ENCODE measurements around the gene CNBP.
"Not testable (repeated sequence)": the region's sequence is repeated elsewhere in the genome, so short reads cannot be mapped to it uniquely, and the experiment has no call there.

CNBP gene

DNA sequence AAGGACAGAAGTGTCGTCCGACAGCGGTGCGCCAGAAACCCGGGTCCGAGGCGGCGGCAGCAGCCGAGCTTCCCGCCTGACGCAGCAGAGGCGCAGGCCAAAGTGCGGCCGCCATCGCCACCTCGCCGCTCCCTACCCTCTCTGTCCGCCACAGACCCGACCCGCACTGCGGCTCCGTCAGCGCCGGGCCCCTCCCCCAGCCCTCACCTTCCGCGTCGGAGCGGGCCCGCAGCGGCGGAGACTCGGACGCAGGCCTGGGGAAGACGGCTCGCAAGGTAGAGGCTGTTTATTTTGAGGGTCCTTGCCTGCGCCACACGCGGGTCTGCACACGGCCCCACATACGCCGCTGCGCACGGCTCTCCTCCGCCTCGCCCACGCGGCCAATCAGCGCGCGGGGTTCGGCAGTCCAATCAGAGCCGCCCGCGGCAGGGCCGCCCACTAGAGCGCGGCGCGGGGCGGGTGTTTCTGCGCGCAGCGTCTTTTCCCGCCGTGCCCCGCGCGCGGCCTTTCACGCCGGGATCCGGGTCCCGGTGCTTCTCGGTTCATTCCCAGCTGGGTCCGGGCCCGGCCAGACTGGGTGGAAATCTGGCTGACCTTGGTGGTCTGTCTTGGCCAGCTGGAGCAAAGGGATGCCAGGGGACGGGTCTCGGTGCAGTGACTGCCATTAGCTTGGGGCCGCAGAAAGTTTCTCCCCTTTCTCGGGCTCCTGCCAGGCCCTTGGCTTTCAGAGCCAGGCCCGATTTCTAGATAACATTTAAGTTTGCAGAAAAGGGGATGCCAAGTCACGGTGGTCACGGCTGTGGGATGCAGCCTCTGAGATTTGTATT lies at the start of gene CNBP:
TSS of gene CNBP (minus strand) at position 328 of the 827 bp plus-strand sequence. CDS start 12,139 bp downstream, outside the sequence.
- peak; percentile 75 to 87 (median 85) for DNase-seq (ENCODE audit: low read depth in 2 of 3, low spot score in 2 of 3)

DNA sequence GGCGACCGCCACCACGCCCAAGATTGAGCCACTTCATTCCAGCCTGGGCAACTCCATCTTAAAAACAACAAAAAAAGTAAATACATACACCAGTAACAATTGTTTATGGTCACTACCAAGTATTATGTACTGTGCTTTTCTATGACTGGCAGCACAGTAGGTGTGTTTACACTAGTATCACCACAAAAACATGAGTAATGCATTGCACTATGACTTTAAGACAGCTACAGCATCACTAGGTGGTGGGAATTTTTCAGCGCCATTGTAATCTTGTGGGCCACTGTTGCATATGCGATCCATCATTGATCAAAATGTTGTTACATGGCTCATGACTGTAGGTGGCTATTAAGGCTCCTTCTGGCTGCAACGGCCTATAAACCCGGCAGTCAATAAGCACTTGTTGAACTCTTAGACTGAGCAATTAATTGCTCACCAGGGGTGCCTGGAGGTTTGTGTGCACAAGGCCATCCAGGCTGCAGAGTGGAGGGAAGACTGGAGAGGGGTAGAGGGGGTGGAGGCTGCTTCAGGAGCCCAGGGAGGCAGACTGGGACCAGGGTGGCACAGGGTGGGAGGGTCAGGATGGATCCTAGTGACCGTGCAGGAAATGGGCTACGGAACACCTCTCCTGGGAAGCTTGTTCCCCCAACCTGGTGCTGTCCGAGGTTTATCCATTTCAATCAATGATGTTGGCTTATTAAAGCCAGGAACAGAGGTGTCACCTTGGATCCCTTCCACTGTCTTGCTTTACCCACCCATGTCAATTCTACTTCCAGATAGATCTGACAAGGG lies 47.8 kb upstream of the CNBP start:
- no peak for DNase-seq (ENCODE audit: low read depth in 2 of 3, low spot score in 2 of 3)

DNA sequence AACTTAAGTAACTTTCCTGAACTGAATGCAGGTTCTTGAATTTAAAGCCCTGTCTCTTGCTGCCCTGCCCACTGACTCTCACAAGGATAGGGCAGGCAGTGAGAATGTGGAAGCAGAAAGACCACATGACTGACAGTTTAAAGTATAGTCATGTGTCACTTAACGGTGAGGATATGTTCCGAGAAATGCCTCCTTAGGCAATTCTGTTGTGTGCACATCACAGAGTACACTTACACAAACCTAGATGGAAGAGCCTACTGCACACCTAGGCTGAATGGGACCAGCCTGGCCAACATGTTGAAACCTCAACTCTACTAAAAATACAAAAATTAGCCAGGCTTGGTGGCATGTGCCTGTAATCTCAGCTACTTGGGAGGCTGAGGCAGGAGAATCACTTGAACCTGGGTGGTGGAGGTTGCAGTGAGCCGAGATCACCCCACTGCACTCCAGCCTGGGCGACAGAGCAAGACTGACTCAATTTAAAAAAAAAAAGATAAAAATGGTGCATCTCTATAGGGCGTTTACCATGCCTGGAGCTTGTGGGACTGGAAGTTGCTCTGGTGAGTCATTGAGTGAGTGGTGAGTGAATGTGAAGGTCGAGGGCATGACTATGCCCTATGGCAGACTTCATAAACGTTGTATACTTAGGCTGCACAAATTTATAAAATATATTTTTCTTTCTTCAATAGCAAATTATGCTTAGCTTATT lies 46.8 kb upstream of the CNBP start:
- no peak for DNase-seq (ENCODE audit: low read depth in 2 of 3, low spot score in 2 of 3)

DNA sequence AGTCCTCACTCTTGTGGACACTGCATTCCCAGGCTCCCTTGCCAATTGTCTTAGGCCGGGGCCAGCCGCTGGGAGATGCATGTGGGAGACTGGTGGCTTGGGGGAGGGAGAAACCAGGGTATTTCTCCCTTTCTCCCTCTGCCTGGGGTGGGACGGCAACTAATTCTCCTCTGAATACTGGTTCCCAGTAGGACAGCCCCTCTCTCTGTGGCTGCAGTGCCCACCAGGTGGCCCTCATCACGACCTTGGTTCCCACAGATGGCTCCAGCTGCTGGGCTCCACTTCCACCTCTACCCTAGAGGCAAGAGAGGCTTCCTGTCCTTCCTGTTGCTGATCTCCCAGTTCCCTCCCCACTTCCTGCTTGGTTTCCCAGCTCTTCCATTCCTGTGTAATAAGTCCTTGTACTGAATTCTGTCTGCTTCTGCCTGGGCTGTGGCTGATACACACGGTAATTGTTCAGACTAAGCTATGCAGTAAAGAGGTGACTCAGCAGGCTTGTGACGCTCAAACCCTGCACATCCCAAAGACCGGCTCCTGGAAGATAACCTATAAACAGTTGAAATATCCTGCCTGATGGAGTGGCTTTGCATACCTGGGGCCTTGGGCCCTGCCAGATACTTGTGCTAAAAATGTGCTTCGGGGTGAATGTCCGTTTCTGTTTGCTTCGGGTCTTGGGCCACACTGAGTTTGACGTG lies 45.3 kb upstream of the CNBP start:
- no peak for DNase-seq (ENCODE audit: low read depth in 2 of 3, low spot score in 2 of 3)

DNA sequence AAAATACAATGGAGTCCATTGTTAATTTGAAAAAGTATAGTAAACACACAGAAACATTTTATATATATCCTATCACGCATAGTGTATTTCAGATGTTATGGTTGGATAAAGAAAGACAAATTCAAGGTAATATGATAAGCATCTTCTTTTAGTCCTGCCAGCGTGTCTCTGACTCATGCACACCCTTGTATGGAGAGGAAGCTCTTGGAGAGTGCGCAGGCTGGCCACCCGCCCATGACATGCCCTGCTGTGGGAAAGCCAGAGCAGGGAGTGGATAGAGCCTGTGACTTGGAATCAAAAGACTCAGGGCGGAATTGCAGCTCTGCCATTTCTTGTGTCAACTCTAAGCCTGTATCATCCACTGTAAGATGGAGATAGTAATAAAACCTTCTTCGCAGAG lies 42.7 kb upstream of the CNBP start:
- DNase-seq (ENCODE audit: low read depth in 2 of 3, low spot score in 2 of 3): no peak

DNA sequence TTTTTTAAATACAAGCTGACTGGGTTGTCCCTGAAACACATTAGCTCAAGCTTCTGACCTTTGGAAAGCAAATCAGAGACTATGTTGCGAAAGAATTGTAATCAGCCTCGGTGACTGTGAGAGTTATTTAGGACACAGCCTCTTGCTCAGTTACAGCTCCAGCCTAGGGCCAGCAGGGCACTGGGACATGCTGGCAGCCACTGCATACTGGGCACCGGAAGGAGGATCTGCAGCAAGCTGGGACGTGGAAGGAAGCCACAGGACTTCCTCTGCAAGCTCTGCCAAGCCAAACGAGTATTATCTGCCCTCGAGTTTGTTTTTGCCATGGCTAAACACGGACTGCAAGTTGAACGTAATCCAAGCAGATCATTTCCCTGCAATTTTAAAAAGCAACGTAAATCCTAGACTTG lies 41.3 kb upstream of the CNBP start:
- no peak for DNase-seq (ENCODE audit: low read depth in 2 of 3, low spot score in 2 of 3)

DNA sequence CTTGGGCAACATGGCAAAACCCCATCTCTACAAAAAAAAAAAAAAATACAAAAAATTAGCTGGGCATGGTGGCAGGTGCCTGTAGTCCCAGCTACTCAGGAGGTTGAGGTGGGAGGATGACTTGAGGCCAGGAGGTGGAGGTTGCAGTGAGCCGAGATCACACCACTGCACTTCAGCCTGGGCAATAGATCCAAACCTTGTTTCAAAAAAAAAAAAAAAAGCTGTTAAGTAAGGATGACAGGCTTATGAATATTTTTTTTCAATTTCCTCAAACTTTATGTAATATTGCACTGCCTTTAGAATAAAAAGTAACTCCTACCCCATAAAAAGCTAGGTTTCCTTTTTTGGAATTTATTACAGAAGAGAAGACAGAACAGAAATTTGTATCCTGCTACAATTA lies 40.7 kb upstream of the CNBP start:
- not testable (repeated sequence) for DNase-seq (ENCODE audit: low read depth in 2 of 3, low spot score in 2 of 3)

DNA sequence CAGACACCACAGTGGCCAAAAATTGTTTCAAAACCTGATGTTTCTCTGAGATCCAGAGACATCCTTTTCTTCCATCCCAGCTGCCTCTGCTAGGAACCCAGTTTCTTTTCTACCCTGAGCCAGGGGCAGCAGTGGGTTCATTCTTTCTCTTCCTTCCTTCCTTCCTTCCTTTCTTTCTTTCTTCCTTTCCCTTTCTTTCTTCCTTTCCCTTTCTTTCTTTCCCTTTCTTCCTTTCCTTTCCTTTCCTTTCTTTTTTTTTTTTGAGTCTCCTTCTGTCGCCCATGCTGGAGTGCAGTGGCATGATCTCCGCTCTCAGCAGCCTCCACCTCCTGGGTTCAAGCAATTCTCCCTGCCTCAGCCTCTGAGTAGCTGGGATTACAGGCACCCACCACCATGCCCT lies 35.0 kb upstream of the CNBP start:
- no peak for DNase-seq (ENCODE audit: low read depth in 2 of 3, low spot score in 2 of 3)

DNA sequence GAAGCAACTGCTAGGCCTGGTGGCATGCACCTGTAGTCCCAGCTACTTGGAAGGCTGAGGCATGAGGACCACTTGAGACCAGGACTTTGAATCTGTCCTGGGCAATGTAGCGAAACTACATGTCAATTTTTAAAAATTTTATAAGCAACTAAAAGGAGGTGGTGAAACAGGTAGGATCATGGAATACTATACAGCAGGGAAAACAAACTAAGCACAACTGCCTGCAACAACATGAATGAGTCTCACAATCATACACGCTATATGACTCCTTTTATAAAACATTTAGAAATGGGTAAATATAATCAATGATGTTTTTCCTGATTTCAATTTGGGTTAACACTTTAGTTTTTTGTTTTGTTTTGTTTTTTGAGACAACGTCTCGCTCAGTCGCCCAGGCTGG lies 29.5 kb upstream of the CNBP start:
- no peak for DNase-seq (ENCODE audit: low read depth in 2 of 3, low spot score in 2 of 3)

DNA sequence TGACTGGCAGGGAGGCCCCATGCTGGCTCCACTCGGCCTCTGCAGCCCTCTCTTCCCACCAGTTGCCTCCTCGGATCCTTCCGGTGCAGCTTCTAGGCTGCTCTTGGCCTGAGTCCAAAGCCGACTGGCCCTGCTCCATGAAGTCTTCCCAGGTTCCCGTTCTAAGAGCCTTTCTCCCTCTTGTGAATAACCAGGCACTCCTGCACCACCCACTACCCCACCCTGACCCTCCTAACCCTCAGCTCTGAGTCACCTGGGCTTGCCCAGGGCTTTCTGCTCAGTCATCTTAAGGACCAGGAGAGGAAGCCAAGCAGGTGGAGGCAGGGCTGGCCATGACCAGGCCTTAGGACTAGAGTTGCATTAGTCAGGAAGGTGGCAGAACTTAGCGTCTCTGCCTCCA lies 28.1 kb upstream of the CNBP start:
- DNase-seq (ENCODE audit: low read depth in 2 of 3, low spot score in 2 of 3): no peak

DNA sequence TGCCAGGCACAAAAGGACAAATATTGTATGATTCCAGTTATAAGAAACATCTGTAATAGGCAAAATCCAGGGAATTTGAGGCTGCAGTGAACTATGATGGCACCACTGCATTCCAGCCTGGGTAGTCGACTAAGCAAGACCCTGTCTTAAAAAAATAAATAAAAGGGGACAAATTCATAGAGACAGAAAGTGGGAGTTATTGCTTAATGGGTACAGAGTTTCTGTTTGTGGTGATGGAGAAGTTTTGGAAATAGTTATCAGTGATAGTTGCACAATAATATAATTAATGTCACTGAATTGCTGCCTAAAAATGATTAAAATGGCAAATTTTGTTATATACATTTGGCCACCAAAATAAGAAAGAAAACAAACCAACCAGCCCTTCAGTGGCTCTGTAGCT lies 27.6 kb upstream of the CNBP start:
- DNase-seq (ENCODE audit: low read depth in 2 of 3, low spot score in 2 of 3): no peak

DNA sequence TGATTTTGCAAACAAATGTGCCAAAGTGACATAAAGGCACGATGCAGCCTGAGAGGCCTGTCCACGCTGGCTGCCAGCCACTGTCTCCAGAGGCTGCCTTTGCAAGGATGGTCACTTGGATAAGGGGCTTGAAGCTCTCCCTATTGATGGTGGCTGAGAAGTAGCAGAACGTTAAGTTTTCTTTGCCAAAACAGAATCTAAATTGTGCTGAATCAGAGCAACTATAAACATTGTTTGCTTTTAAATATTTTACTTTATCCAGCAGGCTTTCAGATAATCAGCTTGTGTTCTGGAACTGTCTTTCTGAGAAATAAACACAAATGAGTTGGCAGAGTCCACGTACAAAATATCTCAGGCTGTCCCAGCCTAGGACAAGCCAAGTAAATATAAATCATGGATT lies 23.8 kb upstream of the CNBP start:
- DNase-seq (ENCODE audit: low read depth in 2 of 3, low spot score in 2 of 3): no peak

DNA sequence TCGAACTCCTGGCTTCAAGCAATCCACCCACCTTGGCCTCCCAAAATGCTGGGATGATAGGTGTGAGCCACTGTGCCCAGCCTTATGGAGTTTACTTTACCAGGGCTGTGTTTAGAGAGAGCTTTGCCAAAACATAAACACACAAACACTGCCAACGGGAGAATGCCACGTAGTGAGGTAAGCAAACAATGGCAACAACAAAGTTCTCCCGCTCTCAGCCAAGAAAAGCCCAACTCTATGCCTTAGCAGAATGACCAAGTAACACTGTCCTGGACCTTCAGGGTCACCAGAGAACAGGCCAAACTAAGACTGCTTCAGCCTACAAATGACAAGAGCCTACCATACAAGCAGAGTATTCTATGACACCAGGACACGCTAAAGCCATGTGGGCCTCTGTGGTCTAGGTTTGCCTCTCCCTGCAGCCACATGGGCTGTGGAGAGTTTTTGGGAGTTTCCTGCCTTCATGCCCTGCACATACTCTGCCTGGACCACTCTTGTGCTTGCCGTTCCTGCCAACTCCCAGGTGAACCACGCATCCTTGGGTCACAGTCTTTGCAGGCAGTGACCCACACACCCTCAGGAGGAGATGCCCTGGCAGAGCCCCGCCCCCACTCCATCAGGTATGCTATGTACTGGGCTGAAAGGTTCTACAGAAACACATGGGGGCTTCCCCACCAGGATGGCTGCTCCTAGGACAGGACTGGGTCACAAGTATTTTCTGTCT lies 21.6 kb upstream of the CNBP start:
- no peak for DNase-seq (ENCODE audit: low read depth in 2 of 3, low spot score in 2 of 3)

DNA sequence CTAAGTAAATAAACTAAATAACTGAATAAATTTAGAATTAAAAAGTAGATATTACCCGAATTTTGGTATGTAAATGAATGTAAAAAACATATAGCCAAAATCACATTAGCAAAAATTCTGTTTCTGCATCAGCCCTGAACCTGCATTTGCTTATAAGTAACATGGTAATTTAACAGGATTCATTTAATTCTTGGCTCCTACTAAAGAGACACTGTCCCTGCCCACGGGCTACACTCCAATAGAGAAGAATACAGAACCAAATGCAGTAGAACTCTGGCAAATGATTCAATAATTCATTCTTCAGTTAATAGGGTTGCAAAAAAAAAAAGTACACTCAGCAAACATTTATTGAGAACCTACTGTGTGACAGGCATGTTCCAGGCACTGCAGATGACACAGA lies 20.8 kb upstream of the CNBP start:
- DNase-seq (ENCODE audit: low read depth in 2 of 3, low spot score in 2 of 3): no peak

DNA sequence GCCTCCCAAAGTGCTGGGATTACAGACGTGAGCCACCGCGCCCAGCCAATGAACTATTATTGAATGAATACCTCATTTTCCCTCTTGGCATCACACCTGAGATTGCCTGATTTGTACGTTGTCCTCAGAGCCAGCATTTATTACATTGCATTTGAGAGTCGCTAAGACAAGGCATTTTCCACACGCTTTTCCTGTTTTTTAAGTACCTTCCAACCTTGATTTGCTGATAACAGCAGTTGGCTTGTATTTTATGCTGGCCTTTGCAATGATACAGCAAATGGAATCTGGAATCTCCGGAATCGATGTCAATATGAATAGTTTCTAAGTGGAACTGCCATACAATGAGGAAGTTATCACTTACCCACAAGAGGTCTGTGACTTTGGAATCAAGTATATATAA lies 15.7 kb upstream of the CNBP start:
- DNase-seq (ENCODE audit: low read depth in 2 of 3, low spot score in 2 of 3): no peak

DNA sequence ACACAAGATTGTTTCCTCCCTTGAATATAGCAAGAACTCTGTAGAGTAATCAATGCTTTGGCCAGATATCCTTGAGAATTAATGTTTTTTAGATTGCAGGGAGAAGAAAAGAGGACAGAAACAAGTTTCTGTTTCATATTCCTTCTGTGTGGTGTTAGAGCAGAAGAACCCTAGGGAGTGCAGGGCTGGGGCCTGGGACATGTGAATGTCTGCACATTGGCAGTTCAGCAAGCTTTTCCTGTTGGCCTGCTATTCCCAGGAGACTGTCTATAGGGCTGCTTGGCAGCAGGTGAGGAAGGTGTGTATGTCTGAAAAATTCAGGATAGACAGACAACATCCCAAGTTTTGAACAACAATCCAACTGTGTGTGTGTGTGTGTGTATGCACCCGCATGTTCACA lies 13.6 kb upstream of the CNBP start:
- no peak for DNase-seq (ENCODE audit: low read depth in 2 of 3, low spot score in 2 of 3)

DNA sequence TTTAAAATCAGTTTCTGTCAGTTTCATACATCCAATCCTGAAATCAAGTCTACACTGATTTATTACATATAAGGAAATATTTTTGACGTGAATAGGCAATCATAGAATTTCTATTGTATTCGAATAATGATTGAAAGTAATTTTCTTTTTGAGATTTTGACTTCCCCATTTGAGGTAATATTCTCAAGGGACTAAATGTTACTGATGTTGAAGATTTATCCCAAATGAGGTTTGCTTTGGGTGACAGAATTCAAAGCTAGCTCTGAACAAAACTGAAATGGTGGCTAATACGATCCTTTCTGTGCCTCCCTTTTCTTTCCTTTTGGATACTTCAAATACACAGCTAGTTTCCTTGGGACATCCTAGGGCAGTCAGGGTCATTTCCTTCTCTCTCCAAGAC lies 12.9 kb upstream of the CNBP start:
- DNase-seq (ENCODE audit: low read depth in 2 of 3, low spot score in 2 of 3): no peak

DNA sequence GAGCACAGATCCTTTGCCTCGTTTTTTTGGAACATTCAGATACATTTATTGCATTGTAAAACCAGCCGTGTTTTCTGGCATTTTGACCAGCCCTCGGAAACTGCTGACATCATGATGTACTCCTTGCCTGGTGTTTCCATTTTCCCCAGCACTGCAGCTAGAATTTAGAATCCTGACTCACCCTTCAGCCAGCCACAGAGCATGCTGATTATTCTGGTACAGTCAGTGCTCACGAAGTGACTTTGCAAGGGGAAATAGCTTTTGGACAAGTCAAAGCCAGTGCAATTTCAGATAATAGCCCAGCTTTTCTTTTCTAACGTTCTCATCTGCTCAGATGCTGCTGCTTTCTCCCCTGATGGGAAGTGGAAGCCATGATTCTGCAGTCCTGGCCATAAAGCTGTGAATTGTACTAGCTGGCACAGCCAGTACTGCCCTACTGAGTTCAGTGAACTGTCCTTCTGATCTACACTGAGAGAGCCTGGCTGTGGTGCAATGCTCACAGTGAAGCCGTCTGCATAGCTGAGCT lies 12.1 kb upstream of the CNBP start:
- DNase-seq (ENCODE audit: low read depth in 2 of 3, low spot score in 2 of 3): no peak

DNA sequence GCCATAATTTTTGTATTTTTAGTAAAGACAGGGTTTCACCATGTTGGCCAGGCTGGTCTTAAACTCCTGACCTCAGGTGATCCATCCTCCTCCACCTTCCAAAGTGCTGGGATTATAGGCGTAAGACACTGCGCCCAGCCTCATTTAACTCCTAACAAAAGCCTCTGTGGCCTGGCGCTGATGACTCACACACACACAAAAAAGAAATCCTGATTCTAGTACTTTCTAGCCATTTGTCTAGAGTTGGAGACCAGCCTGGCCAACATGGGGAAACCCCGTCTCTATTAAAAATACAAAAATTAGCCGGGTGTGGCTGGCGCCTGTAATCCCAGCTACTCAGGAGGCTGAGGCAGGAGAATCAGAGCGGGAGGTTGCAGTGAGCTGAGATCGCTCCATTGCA lies 6.1 kb upstream of the CNBP start:
- not testable (repeated sequence) for DNase-seq (ENCODE audit: low read depth in 2 of 3, low spot score in 2 of 3)

DNA sequence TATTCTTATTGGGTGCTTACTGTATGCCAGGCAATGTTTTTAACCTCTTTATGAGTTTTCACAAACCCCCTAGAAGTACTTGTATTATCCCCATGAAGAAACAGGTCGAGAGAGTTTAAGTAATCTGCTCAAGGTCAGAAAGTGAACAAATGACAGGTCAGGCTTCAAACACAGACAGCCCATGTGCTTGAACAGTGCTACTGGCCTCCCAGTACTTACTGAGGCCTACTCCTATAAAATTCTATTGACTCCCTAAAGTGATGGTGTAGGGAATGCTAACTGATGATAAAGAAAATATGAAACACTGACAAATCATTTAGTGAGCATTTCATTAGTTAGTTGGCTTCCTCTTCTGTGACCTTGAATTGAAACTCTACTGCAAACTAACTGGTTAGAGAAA lies 4.2 kb upstream of the CNBP start:
- DNase-seq (ENCODE audit: low read depth in 2 of 3, low spot score in 2 of 3): no peak
